ENCODE data around the gene TENM4. TPM values are rescaled to one million over a fixed set of nuclear protein-coding genes. Genes with fewer than 3 reads are reported as not detected.

Gene TENM4
- total RNA-seq, 4 donors from 2014 or later: 31.4 to 44.5 (median 38.0) TPM

- Histone ChIP-seq H3K36me3 (no peaks in the 10 kb centered on the region), H3K27ac (no peak overlapping the region), H3K4me3 (no peak overlapping the region), H3K9me3 (no peaks in the 10 kb centered on the region), H3K4me1 (peaks cover 2% of the 10 kb centered on the region), H3K27me3 (no peaks in the 10 kb centered on the region)
- TF ChIP-seq POLR2A (IDR thresholded peaks at IDR 0.05) (no peak), POLR2AphosphoS5 (IDR thresholded peaks at IDR 0.05) (no peak), EP300 (IDR thresholded peaks at IDR 0.05) (no peak), CTCF (IDR thresholded peaks at IDR 0.05) (no peak)
- no peak for DNase-seq (ENCODE audit: low spot score in 2 of 2)
- whole genome bisulfite sequencing: 83% methylated on average over 6 of the region's 6 CpGs
Observed at GRCh38 chr11:79156031-79156430, 284.8 kb downstream of the TENM4 start.

GRCh38 chr11:79155237-79155636 lies 285.6 kb downstream of the TENM4 start:
- Histone ChIP-seq H3K4me3 (no peak overlapping the region), H3K4me1 (peaks cover 2% of the 10 kb centered on the region), H3K27ac (no peak overlapping the region), H3K9me3 (no peaks in the 10 kb centered on the region), H3K27me3 (no peaks in the 10 kb centered on the region), H3K36me3 (no peaks in the 10 kb centered on the region)
- 88% methylated on average over 3 of the region's 3 CpGs for WGBS
- no peak for TF ChIP-seq POLR2A (IDR thresholded peaks at IDR 0.05)
- TF ChIP-seq CTCF (IDR thresholded peaks at IDR 0.05): no peak
- TF ChIP-seq POLR2AphosphoS5 (IDR thresholded peaks at IDR 0.05): no peak
- no peak for TF ChIP-seq EP300 (IDR thresholded peaks at IDR 0.05)
- DNase-seq (ENCODE audit: low spot score in 2 of 2): no peak

GRCh38 chr11:79152511-79152910 lies 288.3 kb downstream of the TENM4 start:
- Histone ChIP-seq H3K4me3 (no peak overlapping the region), H3K27ac (no peak overlapping the region), H3K9me3 (no peaks in the 10 kb centered on the region), H3K27me3 (no peaks in the 10 kb centered on the region), H3K36me3 (no peaks in the 10 kb centered on the region), H3K4me1 (peaks cover 2% of the 10 kb centered on the region)
- 50% methylated on average over 4 of the region's 4 CpGs for WGBS
- DNase-seq (ENCODE audit: low spot score in 2 of 2): no peak
- no peak for TF ChIP-seq POLR2AphosphoS5 (IDR thresholded peaks at IDR 0.05)
- TF ChIP-seq EP300 (IDR thresholded peaks at IDR 0.05): no peak
- TF ChIP-seq CTCF (IDR thresholded peaks at IDR 0.05): no peak
- TF ChIP-seq POLR2A (IDR thresholded peaks at IDR 0.05): no peak

GRCh38 chr11:79151396-79151795 lies 289.4 kb downstream of the TENM4 start:
- 86% methylated on average over 3 of the region's 3 CpGs for WGBS
- no peaks in the 10 kb centered on the region for H3K9me3 ChIP-seq
- no peak overlapping the region for H3K4me3 ChIP-seq
- H3K4me1 ChIP-seq: peaks cover 2% of the 10 kb centered on the region
- H3K27ac ChIP-seq: no peak overlapping the region
- no peak for DNase-seq (ENCODE audit: low spot score in 2 of 2)
- no peak for TF ChIP-seq POLR2AphosphoS5 (IDR thresholded peaks at IDR 0.05)
- H3K27me3 ChIP-seq: no peaks in the 10 kb centered on the region
- H3K36me3 ChIP-seq: no peaks in the 10 kb centered on the region

- DNase-seq (ENCODE audit: low spot score in 2 of 2): no peak
- Histone ChIP-seq H3K27ac (no peak overlapping the region), H3K36me3 (no peaks in the 10 kb centered on the region), H3K4me3 (no peak overlapping the region), H3K27me3 (no peaks in the 10 kb centered on the region), H3K4me1 (peaks cover 2% of the 10 kb centered on the region), H3K9me3 (no peaks in the 10 kb centered on the region)
- no peak for TF ChIP-seq POLR2A (IDR thresholded peaks at IDR 0.05)
- no peak for TF ChIP-seq EP300 (IDR thresholded peaks at IDR 0.05)
- TF ChIP-seq CTCF (IDR thresholded peaks at IDR 0.05): no peak
- no peak for TF ChIP-seq POLR2AphosphoS5 (IDR thresholded peaks at IDR 0.05)
- WGBS: 52% methylated on average over 3 of the region's 3 CpGs
Observed at GRCh38 chr11:79150966-79151365, 289.9 kb downstream of the TENM4 start.

GRCh38 chr11:79150320-79150719 lies 290.5 kb downstream of the TENM4 start:
- Histone ChIP-seq H3K4me1 (peaks cover 2% of the 10 kb centered on the region), H3K27ac (no peak overlapping the region), H3K4me3 (no peak overlapping the region), H3K27me3 (no peaks in the 10 kb centered on the region), H3K9me3 (no peaks in the 10 kb centered on the region), H3K36me3 (no peaks in the 10 kb centered on the region)
- 50% methylated on average over 1 of the region's 1 CpG for WGBS
- TF ChIP-seq CTCF (IDR thresholded peaks at IDR 0.05) (no peak), EP300 (IDR thresholded peaks at IDR 0.05) (no peak), POLR2AphosphoS5 (IDR thresholded peaks at IDR 0.05) (no peak), POLR2A (IDR thresholded peaks at IDR 0.05) (no peak)
- no peak for DNase-seq (ENCODE audit: low spot score in 2 of 2)
